ENCODE results near the gene SYT9.

- TF ChIP-seq, protein P1, sequence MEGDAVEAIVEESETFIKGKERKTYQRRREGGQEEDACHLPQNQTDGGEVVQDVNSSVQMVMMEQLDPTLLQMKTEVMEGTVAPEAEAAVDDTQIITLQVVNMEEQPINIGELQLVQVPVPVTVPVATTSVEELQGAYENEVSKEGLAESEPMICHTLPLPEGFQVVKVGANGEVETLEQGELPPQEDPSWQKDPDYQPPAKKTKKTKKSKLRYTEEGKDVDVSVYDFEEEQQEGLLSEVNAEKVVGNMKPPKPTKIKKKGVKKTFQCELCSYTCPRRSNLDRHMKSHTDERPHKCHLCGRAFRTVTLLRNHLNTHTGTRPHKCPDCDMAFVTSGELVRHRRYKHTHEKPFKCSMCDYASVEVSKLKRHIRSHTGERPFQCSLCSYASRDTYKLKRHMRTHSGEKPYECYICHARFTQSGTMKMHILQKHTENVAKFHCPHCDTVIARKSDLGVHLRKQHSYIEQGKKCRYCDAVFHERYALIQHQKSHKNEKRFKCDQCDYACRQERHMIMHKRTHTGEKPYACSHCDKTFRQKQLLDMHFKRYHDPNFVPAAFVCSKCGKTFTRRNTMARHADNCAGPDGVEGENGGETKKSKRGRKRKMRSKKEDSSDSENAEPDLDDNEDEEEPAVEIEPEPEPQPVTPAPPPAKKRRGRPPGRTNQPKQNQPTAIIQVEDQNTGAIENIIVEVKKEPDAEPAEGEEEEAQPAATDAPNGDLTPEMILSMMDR (IDR thresholded peaks at IDR 0.05) = no peak
- TF ChIP-seq POLR2A (IDR thresholded peaks at IDR 0.05) (no peak), POLR2AphosphoS5 (IDR thresholded peaks at IDR 0.05) (no peak)
These were observed 12.1 kb downstream of the SYT9 start for GRCh38 chr11:7263842-7264241.

Measured in prostate gland (tissue), 2 donors.